K562 (cell line): ENCODE data around the gene NMNAT3. TPM values are rescaled to one million over a fixed set of nuclear protein-coding genes. Genes with fewer than 3 reads are reported as not detected.

Experiments used
- ATAC-seq: fragments of 200-7000 bp; cut with Tn5 transposase; 3 replicates; pipeline ENCODE4 v1.9.1; 2020; ENCODE audit warnings: moderate library complexity
- BruUV-seq: library from RNA; stranded (reverse); fragments of 400-500 nt; replicated peaks from 2 replicates; lab custom pipeline; 2021; lab: Mats Ljungman, UMichigan
- CTCF ChIA-PET: fragments of 300-600 bp; formaldehyde crosslinking; extraction: SDS; loops from one replicate; lab custom pipeline; 2021; ENCODE audit warnings: low intra/inter-chr PET ratio; lab: Yijun Ruan, JAX
- POLR2A ChIA-PET: fragments of 300-600, 350-650 bp; sonication (Branson Sonifier 250); formaldehyde crosslinking; extraction: SDS; loops from one replicate; lab custom pipeline; 2021; ENCODE audit warnings: antibody characterized with exemption, inconsistent platforms; lab: Yijun Ruan, JAX
- DNase-seq, 4 experiments: peaks; one replicate each; pipeline versions ENCODE4 v3.0.0 to v3.0.0-alpha.2; 2011 to 2018; ENCODE audit warnings: low spot score in 3 of 4, mixed read lengths in 3 of 4; ENCODE audit errors: extremely low read depth in 1 of 4
- FAIRE-seq: peaks from 2 replicates; lab custom pipeline; 2011; peaks lifted over from hg19 to GRCh38; lab: Jason Lieb, UNC
- H2AFZ ChIP-seq: 2 replicates; pipeline ENCODE4 v1.6.0; 2011; ENCODE audit warnings: low read depth, low read length, control low read depth, inconsistent platforms
- H3K27ac ChIP-seq: fragments of 200-600 bp; 3 replicates; pipeline ENCODE4 v1.8.0; 2011; ENCODE audit warnings: low read depth, mild to moderate bottlenecking, control low read depth, inconsistent platforms, low read length, moderate library complexity, mixed read lengths; ENCODE audit errors: extremely low read depth
- H3K27me3 ChIP-seq, 2 experiments: fragments of 300-600 bp in 1 of 2; 2 replicates in 1 of 2; 3 replicates in 1 of 2; pipeline versions ENCODE4 v1.6.0 to v1.8.0; 2011; ENCODE audit warnings: inconsistent platforms in 2 of 2, low read length in 2 of 2, mild to moderate bottlenecking in 1 of 2, mixed read lengths in 1 of 2, moderate library complexity in 1 of 2; ENCODE audit not compliant: control insufficient read depth in 2 of 2, insufficient read depth in 2 of 2
- H3K36me3 ChIP-seq: fragments of 300-600 bp; 3 replicates; pipeline ENCODE4 v1.8.0; 2011; ENCODE audit warnings: mild to moderate bottlenecking, low read length, inconsistent platforms; ENCODE audit not compliant: control insufficient read depth, insufficient read depth
- H3K4me1 ChIP-seq, 2 experiments: fragments of 200-600 bp in 1 of 2; replicated peaks in 1 of 2; 2 replicates in 1 of 2; 3 replicates in 1 of 2; pipeline versions ENCODE4 v1.5.1 to v1.8.0; 2011; ENCODE audit warnings: inconsistent platforms in 2 of 2, low read length in 2 of 2, mild to moderate bottlenecking in 1 of 2, mixed read lengths in 1 of 2, moderate library complexity in 1 of 2; ENCODE audit not compliant: control insufficient read depth in 2 of 2, insufficient read depth in 2 of 2
- H3K4me2 ChIP-seq: 2 replicates; pipeline ENCODE4 v1.6.1; 2011; ENCODE audit warnings: low read length, control low read depth, inconsistent platforms, mixed read lengths; ENCODE audit not compliant: insufficient read depth
- H3K4me3 ChIP-seq: fragments of 200-600 bp; sonication (generic), shearing (Covaris generic); 2 replicates; pipeline ENCODE4 v1.5.1; 2016; ENCODE audit warnings: control low read depth, inconsistent platforms
- H3K79me2 ChIP-seq: fragments of 200-600 bp; 3 replicates; pipeline ENCODE4 v1.8.0; 2011; ENCODE audit warnings: low read length, inconsistent platforms; ENCODE audit not compliant: control insufficient read depth, insufficient read depth
- H3K9ac ChIP-seq, 2 experiments: 2 replicates each; pipeline versions ENCODE4 v1.6.0 to v1.6.1; 2011; ENCODE audit warnings: low read depth in 2 of 2, low read length in 2 of 2, control low read depth in 1 of 2, inconsistent platforms in 1 of 2, mild to moderate bottlenecking in 1 of 2, mixed read lengths in 1 of 2; ENCODE audit not compliant: insufficient read depth in 1 of 2
- H3K9me1 ChIP-seq: one replicate; pipeline ENCODE4 v1.6.0; 2011; ENCODE audit warnings: inconsistent platforms, mild to moderate bottlenecking, low read length, moderate library complexity; ENCODE audit not compliant: control insufficient read depth, insufficient read depth
- H3K9me3 ChIP-seq: replicated peaks from 2 replicates; pipeline ENCODE4 v1.5.1; 2011; ENCODE audit warnings: low read depth, low read length, inconsistent platforms; ENCODE audit not compliant: control insufficient read depth, insufficient read depth
- H4K20me1 ChIP-seq: replicated peaks from 2 replicates; pipeline ENCODE4 v1.6.1; 2011; ENCODE audit warnings: low read length, inconsistent platforms, mixed read lengths; ENCODE audit not compliant: control insufficient read depth, insufficient read depth
- CBX2 ChIP-seq: fragments of 200-600 bp; sonication (generic); IDR thresholded peaks from one replicate; pipeline ENCODE4 v1.6.1; 2012; ENCODE audit warnings: mild to moderate bottlenecking, low read length, inconsistent platforms; ENCODE audit not compliant: insufficient read depth, poor library complexity, severe bottlenecking
- EZH2 ChIP-seq: IDR thresholded peaks from 2 replicates; pipeline ENCODE4 v1.6.1; 2012; ENCODE audit warnings: low read depth, mild to moderate bottlenecking, inconsistent platforms, low read length, borderline replicate concordance
- GATAD2A ChIP-seq: fragments of 450-650 bp; IDR thresholded peaks from 2 replicates; pipeline ENCODE4 v1.6.1; 2017
- GTF2A2 ChIP-seq: IDR thresholded peaks from 2 replicates; pipeline ENCODE4 v1.6.1; 2016; ENCODE audit warnings: mild to moderate bottlenecking, missing genetic modification characterization, missing compliant biosample characterization
- HOXB6 ChIP-seq: fragments of 250-450 bp; sonication (Bioruptor Pico); IDR thresholded peaks from 2 replicates; pipeline ENCODE4 v1.5.1; 2022; ENCODE audit warnings: mild to moderate bottlenecking, borderline replicate concordance
- NR1H2 ChIP-seq: sonication (generic); formaldehyde crosslinking; IDR thresholded peaks from 2 replicates; pipeline ENCODE4 v1.4.0; 2020; ENCODE audit warnings: mild to moderate bottlenecking, missing genetic modification reagents
- NRF1 ChIP-seq, 2 experiments: fragments of 450-650 bp; IDR thresholded peaks in 1 of 2; conservative IDR thresholded peaks in 1 of 2; 2 replicates each; pipeline ENCODE4 v1.6.1; 2014; ENCODE audit warnings: mild to moderate bottlenecking in 2 of 2
- POLR2AphosphoS5 ChIP-seq: IDR thresholded peaks from 2 replicates; pipeline ENCODE4 v1.6.1; 2011; ENCODE audit warnings: mild to moderate bottlenecking, low read depth, low read length, moderate library complexity; ENCODE audit not compliant: control insufficient read depth, insufficient read depth
- PTRF ChIP-seq: fragments of 450-650 bp; IDR thresholded peaks from 2 replicates; pipeline ENCODE4 v1.6.1; 2016; ENCODE audit warnings: mild to moderate bottlenecking, missing genetic modification characterization, missing compliant biosample characterization
- TOE1 ChIP-seq, 2 experiments: fragments of 450-650 bp in 1 of 2; sonication (generic) in 1 of 2; formaldehyde crosslinking in 1 of 2; IDR thresholded peaks; 2 replicates each; pipeline versions ENCODE4 v1.7.1 to v1.8.0; 2016 to 2022; ENCODE audit warnings: borderline replicate concordance in 2 of 2, mild to moderate bottlenecking in 2 of 2, antibody characterized with exemption in 1 of 2, inconsistent platforms in 1 of 2, low read depth in 1 of 2, missing genetic modification reagents in 1 of 2, moderate library complexity in 1 of 2
- TRIM28 ChIP-seq: fragments of 450-650 bp; IDR thresholded peaks from 2 replicates; pipeline ENCODE4 v1.6.1; 2017
- ZNF165 ChIP-seq: fragments of 250-450 bp; sonication (Bioruptor Pico); IDR thresholded peaks from 2 replicates; pipeline ENCODE4 v1.4.0; 2020; ENCODE audit warnings: borderline replicate concordance
- ZNF23 ChIP-seq: fragments of 250-450 bp; sonication (Bioruptor Pico); IDR thresholded peaks from 2 replicates; pipeline ENCODE4 v1.4.0; 2020; ENCODE audit warnings: mild to moderate bottlenecking
- ZNF644 ChIP-seq: fragments of 200-800 bp; sonication (Bioruptor generic); IDR thresholded peaks from 2 replicates; pipeline ENCODE4 v1.6.1; 2016; ENCODE audit warnings: low read depth, missing genetic modification characterization, missing compliant biosample characterization
- WGBS: fragments of 100-300 bp; shearing (Covaris generic); methylation state at CpG from one replicate; pipeline ENCODE4 v1.1.6; 2016; ENCODE audit warnings: low coverage, mixed read lengths; ENCODE audit not compliant: insufficient coverage; ENCODE audit errors: missing lambda C conversion rate; 5-methylcytosine and 5-hydroxymethylcytosine counted together
- in situ Hi-C: fragments of 300-500 bp; cut with MboI; formaldehyde crosslinking; loops from 4 replicates; pipeline ENCODE4 v1.15.0; 2018; ENCODE audit warnings: inconsistent platforms, mixed read lengths
- intact Hi-C: fragments of 100-400 bp; cut with micrococcal nuclease; formaldehyde crosslinking; loops from 2 replicates; pipeline ENCODE4 v1.14.2; 2022
- polyA plus RNA-seq, 8 experiments: library from polyadenylated mRNA; depleted of rRNA in 4 of 8; stranded (reverse) in 5 of 8; unstranded in 3 of 8; fragments of >200 nt; fragmentation: Nextera tagmentation in 2 of 8; fragmentation: Illumina TruSeq in 1 of 8; extraction: Ambion mirVana in 2 of 8; extraction: Trizol in 1 of 8; gene quantifications; 2 replicates each; pipeline versions ENCODE4 v1.2.1 to v1.2.3, GENCODE V29; 2011 to 2014; ENCODE audit warnings: inconsistent platforms in 1 of 8, missing spikeins in 1 of 8
- total RNA-seq, 7 experiments: library from RNA; depleted of rRNA in 6 of 7; stranded (reverse); fragments of >200 nt in 6 of 7; fragmentation: Illumina TruSeq in 2 of 7; extraction: Trizol in 2 of 7; gene quantifications; 2 replicates each; pipeline versions ENCODE4 v1.2.1 to v1.2.3, GENCODE V29; 2011 to 2021; ENCODE audit warnings: low replicate concordance in 1 of 7
- TF ChIP-seq, protein P1 (sequence below): IDR thresholded peaks from 2 replicates; pipeline ENCODE4 v1.6.1; 2014; ENCODE audit warnings: antibody characterized with exemption
- TF ChIP-seq, protein P2 (sequence below): fragments of 250-450 bp; sonication (Bioruptor Pico); IDR thresholded peaks from 2 replicates; pipeline ENCODE4 v1.8.0; 2022; ENCODE audit warnings: inconsistent platforms

NMNAT3 gene
- total and polyA plus RNA-seq, 9 of the 15 experiments (the other 6 are each of a cell fraction or from before 2014, with no cell fraction given), result 2.3 to 12.5 (median 6.6) TPM

DNA sequence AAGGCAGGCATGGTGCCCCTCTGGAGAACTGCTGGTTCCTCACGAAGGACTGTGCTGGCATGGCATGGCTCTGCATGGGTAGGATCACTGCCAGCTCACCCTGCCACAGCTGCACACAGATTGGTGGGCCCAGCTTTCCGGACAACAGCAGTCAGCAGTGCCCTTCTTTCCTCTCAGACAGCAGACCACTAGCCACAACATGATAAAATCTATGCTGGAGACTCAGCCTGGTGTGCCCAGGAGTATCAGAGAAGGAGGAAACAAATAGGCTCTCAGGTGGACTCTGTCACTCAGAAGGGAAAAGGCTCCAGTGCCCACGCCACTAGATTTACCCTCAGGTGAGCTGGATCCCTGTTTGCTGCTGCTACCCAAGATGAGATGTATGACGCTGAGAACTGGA, 4.9 kb downstream of the NMNAT3 start:
- CTCF ChIA-PET, result no interaction called here
- POLR2A ChIA-PET, result interaction anchor here (3.7 kb wide), 1 partner anchor 9 kb away, joined by 15 read pairs; no protein-coding TSS in a partner anchor
- no peaks in the 10 kb centered on the region for H3K9me3 ChIP-seq
- no TSS peak for BruUV-seq
- no peaks in the 10 kb centered on the region for H3K9me1 ChIP-seq
- no peaks in the 10 kb centered on the region for H4K20me1 ChIP-seq
- in situ Hi-C loops (no loop called here), intact Hi-C loops (no loop called here)
- H3K9ac ChIP-seq, result no peak overlapping the region
- FAIRE-seq, result no peak
- ATAC-seq, result no peak
- no peaks in the 10 kb centered on the region for H3K36me3 ChIP-seq
- WGBS, result 29% methylated on average over 4 of the region's 4 CpGs
- H3K27ac ChIP-seq, result no peak overlapping the region
- no peak overlapping the region for H3K4me2 ChIP-seq
- peaks cover 5% of the 10 kb centered on the region; the same call in 1 of the 3 replicates for H3K79me2 ChIP-seq
- peaks cover 7 to 9% of the 10 kb centered on the region in 2 experiments; a peak in 4 of 5 replicates for H3K4me1 ChIP-seq
- H3K4me3 ChIP-seq, result no peak overlapping the region
- no peaks in the 10 kb centered on the region for H3K27me3 ChIP-seq
- DNase-seq, result no peak
- no peak overlapping the region for H2AFZ ChIP-seq
- TF ChIP-seq, protein P1, sequence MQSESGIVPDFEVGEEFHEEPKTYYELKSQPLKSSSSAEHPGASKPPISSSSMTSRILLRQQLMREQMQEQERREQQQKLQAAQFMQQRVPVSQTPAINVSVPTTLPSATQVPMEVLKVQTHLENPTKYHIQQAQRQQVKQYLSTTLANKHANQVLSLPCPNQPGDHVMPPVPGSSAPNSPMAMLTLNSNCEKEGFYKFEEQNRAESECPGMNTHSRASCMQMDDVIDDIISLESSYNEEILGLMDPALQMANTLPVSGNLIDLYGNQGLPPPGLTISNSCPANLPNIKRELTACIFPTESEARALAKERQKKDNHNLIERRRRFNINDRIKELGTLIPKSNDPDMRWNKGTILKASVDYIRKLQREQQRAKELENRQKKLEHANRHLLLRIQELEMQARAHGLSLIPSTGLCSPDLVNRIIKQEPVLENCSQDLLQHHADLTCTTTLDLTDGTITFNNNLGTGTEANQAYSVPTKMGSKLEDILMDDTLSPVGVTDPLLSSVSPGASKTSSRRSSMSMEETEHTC, result no peak
- TF ChIP-seq TOE1 (IDR thresholded peaks at IDR 0.05; ENCODE audit: borderline replicate concordance) (no peak), TOE1 (CRISPR knock-in tag; IDR thresholded peaks at IDR 0.05; ENCODE audit: borderline replicate concordance, low read depth) (no peak), NRF1 (conservative IDR thresholded peaks at IDR 0.05 in 1 of 2, IDR thresholded peaks at IDR 0.05 in 1 of 2) (no peak), ZNF165 (CRISPR knock-in tag) (no peak), GATAD2A (no peak), GTF2A2 (tag) (no peak), HOXB6 (no peak), NR1H2 (CRISPR knock-in tag) (no peak), ZNF644 (tag) (no peak), TRIM28 (no peak), EZH2 (no peak), POLR2AphosphoS5 (no peak), PTRF (no peak), CBX2 (no peak), ZNF23 (CRISPR knock-in tag) (no peak)
- TF ChIP-seq, protein P2, sequence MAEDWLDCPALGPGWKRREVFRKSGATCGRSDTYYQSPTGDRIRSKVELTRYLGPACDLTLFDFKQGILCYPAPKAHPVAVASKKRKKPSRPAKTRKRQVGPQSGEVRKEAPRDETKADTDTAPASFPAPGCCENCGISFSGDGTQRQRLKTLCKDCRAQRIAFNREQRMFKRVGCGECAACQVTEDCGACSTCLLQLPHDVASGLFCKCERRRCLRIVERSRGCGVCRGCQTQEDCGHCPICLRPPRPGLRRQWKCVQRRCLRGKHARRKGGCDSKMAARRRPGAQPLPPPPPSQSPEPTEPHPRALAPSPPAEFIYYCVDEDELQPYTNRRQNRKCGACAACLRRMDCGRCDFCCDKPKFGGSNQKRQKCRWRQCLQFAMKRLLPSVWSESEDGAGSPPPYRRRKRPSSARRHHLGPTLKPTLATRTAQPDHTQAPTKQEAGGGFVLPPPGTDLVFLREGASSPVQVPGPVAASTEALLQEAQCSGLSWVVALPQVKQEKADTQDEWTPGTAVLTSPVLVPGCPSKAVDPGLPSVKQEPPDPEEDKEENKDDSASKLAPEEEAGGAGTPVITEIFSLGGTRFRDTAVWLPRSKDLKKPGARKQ (CRISPR knock-in tag), result no peak
